GM15510 (cell line): ENCODE results near the gene EFNA5.

Experiments used
- POLR2A ChIP-seq: IDR thresholded peaks from 3 replicates; pipeline ENCODE4 v1.6.1; 2011; ENCODE audit warnings: borderline replicate concordance; ENCODE audit not compliant: insufficient read length; ENCODE audit errors: extremely low read depth

EFNA5 gene

DNA sequence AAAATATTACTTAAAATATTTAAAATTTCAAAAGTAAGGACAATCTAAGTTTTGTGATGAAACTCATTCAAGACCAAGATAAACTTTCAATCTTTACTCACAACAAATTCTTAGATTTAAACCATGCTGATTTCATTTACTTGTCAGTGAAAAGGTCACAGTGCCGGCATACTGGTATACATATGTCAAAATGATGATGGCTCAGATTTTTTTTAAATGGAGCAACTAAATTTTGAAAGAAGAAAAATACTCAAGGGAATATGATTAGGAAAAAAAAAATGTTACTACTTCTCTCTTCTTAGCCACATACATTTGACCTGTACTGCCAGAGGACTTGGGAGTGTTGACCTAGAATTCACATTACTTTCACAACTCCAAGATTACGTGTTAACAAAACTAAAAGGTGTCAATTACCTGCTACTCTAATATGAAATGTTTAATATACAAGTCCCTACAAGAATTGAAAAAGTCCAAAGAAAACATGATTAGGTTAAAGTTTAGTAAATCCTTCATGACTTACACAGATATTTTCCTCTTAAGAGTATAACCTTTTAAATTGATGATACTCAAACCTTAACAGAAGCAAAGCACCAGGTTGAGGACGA is 4.6 kb downstream of the EFNA5 start:
- TF ChIP-seq POLR2A = no peak

DNA sequence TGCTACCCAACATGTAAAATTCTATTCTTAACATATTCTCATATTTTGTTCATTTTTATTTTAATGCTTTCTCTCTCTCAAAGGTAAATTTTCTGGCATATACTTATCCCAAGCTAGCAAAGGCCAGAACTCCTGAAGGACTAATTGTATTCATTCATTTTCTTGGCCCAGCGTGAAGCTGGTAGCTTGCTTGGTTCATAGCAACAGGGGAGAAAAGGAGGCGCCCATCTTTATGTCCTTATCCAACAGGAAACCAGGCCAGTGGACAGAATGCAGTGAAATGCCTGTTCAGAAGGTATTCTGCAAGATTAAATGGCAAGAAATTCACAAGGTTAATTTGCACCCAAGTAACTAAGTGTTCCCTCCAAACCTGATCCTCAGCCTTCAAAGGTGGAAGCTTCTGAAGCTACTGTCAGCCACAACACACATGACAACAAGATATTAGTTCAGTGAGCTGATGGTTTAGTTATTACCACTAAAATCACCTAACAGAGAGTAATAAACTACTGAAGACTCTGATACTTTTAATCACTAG is 5.6 kb downstream of the EFNA5 start:
- TF ChIP-seq POLR2A = no peak

DNA sequence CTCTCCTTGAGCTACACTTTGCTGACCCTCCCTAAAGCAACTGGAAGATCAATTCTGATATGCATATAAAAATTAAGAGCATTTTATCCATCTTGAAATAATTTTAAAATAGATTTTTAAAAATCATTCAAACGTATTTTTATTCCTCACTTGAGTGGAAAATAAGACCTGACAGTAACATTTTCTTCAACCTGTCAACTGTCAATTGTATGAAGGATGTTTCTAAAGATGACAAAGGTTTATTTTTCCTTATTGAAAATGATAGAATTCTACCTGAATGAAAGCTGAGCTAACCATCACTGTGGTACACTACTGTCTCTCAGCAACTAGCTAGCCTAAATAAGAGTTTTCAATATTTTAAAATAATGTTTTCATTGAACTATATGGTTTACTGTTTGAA is 7.0 kb downstream of the EFNA5 start:
- TF ChIP-seq POLR2A = no peak

DNA sequence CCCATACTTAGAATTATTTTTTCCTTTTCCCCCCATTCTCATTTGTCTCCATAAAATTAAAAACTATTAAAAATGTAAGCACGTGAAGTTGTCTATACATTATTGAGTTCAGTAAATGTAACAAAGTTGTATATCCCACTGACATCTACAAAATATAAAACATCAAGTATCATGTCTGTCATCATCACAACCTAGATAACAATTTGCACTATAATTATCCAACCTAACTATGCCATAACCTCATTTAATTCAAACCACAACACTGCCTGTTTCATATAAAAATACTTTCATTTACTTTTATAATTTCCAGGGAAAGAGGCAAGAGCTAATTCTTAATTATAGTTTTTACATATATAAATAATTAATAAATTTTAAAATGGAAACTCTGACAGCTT is 9.1 kb downstream of the EFNA5 start:
- TF ChIP-seq POLR2A = no peak

- TF ChIP-seq POLR2A = no peak
Observed at GRCh38 chr5:107661038-107661649, 9.6 kb downstream of the EFNA5 start.

- no peak for TF ChIP-seq POLR2A
Observed at GRCh38 chr5:107658528-107658927, 12.2 kb downstream of the EFNA5 start.

- no peak for TF ChIP-seq POLR2A
Observed at GRCh38 chr5:107655831-107656230, 14.9 kb downstream of the EFNA5 start.

GRCh38 chr5:107654827-107655226 is 15.9 kb downstream of the EFNA5 start:
- TF ChIP-seq POLR2A = no peak

- TF ChIP-seq POLR2A = no peak
Observed at GRCh38 chr5:107653685-107654084, 17.1 kb downstream of the EFNA5 start.

DNA sequence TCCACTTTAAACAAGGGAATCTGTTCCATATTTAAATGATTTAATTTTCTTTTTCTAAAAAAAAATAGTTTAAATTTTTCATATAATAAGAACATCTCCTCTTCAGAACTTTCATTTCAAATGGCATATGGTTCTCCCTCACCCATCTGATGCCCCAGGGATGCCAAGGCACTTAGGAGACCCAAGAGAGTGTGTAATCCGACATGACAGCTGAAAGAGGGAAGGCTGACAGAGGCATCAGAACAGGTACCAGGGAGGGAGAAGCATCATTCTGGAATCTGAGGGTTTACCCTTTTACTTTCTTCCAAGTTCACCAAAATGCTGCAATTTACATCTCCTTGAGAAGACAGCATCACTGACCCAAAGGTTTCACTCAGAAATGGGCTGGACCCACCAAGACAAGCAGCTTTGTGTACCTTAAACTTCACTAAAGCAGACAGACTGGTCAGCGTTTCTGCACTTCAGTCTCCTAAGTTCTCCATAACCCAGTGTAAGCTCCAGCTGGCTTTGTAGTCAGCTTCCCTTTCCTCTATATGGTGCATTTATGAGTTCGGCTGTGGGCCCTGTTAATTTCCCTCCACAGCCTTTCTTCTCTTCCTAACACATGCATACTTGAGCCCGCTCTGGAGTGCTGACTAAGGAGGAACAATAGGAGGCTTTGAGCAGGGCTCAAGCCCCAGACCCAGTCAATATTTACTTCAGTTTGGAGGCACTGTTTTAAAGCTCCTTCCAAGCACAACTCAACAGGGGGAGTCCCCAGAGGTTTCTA is 17.7 kb downstream of the EFNA5 start:
- TF ChIP-seq POLR2A = no peak

DNA sequence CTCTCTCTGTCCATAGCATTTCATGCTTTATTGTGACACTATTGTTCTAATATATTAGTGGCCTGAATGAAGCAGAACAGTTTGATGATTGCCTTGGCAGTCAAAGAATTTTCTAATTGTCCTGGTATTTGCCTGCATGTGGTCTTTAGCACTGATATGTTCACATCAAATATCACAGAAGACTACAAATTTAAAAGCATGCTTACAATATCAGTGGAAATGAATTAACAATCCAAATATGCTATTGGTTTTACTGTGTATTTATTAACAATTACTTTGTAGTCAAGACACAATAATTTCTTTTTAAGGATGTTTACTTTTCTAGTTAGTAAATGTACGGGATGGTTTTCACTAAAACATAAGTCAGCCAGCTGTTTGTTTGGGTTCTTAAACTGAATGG is 18.3 kb downstream of the EFNA5 start:
- TF ChIP-seq POLR2A = no peak

DNA sequence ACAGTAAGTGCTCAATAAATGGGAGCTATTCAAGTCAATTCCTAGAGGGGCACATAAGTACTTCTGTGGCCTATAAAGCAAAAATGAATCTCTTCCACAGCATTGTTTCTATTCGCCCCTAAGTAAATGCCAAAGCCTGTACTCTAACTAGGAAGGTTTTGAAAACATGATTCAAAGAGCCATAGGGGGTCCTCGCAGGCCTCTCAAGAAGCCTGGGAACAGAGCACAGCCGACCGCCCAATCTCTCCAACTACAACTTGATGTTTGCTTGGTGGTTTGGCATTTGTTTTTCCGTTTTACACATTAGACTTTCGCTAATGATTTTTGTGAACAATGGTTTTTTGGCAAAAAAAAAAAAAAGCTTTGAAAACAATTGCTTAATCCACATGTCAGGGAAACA is 19.4 kb downstream of the EFNA5 start:
- no peak for TF ChIP-seq POLR2A

DNA sequence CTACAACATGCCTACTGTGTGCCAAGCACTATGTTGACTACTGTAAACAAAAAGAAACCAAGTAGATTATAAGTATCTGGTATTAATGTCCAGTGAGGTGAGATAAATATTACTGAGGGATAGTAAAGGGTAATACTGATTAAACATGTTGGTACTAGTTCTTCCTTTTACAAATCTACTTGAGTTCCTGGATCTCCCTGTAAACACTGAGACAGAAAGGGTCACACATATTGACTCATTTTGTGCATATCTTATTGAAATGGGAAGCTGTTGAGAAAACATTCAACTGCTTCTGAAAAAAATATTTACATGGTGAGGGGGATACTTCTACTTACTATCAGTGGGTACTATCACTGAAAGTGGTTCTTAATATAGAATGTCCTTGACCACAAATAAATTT is 24.3 kb downstream of the EFNA5 start:
- TF ChIP-seq POLR2A = no peak

- TF ChIP-seq POLR2A = no peak
Observed at GRCh38 chr5:107640568-107640967, 30.2 kb downstream of the EFNA5 start.

DNA sequence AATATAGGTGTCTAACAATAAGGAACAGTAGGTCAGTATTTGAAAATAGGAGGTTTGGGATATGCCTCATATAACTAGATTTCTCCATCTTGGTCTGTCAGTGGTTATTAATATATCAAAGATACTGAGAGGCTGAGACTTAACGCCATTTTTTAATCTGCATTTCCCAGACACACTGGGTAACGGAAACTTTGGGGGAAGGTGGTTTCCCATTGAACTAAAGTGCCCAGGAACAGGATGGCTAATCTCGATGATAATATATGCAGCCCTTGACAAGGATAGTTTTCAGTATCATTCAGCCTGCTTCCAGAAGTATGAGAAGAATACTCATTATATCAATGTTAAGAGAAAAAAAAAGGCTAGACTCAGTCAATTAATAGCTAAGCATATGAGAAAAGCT is 30.7 kb downstream of the EFNA5 start:
- no peak for TF ChIP-seq POLR2A

GRCh38 chr5:107636555-107636954 is 34.2 kb downstream of the EFNA5 start:
- no peak for TF ChIP-seq POLR2A
